ENCODE measurements around the gene ARHGAP27. TPM values are rescaled to one million over a fixed set of nuclear protein-coding genes. Genes with fewer than 3 reads are reported as not detected.

Gene ARHGAP27
- total RNA-seq, 4 donors from 2014 or later, result 194 to 489 (median 294) TPM

GRCh38 chr17:45384789-45385262, 47.8 kb downstream of the ARHGAP27 start:
- Histone ChIP-seq H3K4me1 (peaks cover 0 to 10% (median 0%) of the 10 kb centered on the region in 4 donors), H3K4me3 (no peak overlapping the region), H3K36me3 (no peaks in the 10 kb centered on the region), H3K9me3 (no peaks in the 10 kb centered on the region), H3K27me3 (peaks cover 3% of the 10 kb centered on the region), H3K27ac (no peak overlapping the region)
- in situ Hi-C loops (cut with MboI; ENCODE audit: low pct_ligation_motif_present in 1 of 4, low pct_unique_long_range_greater_than_20kb in 1 of 4, low sequenced_read_pairs in 3 of 4), result loop anchor here (5.0 to 10.0 kb wide), 5 partner anchors 103 to 170 kb away; no protein-coding TSS in a partner anchor
- DNase-seq, result no peak
- WGBS, 2 donors (ENCODE audit: low coverage in 1 of 2), result 85 to 100% methylated on average over 1 to 20 of the region's 20 CpGs
- intact Hi-C loops (cut with DNase I; ENCODE audit: low total_unique reads), result loop anchor here (1.0 to 5.0 kb wide), 3 partner anchors 63 to 164 kb away; partner anchors contain the start of gene FMNL1
- TF ChIP-seq EP300 (IDR thresholded peaks at IDR 0.05; ENCODE audit: low read depth) (no peak), POLR2A (IDR thresholded peaks at IDR 0.05) (no peak), CTCF (IDR thresholded peaks at IDR 0.05) (no peak), POLR2AphosphoS5 (IDR thresholded peaks at IDR 0.05) (no peak)

- Histone ChIP-seq H3K36me3 (no peaks in the 10 kb centered on the region), H3K27me3 (no peaks in the 10 kb centered on the region), H3K27ac (no peak overlapping the region), H3K4me3 (no peak overlapping the region), H3K9me3 (no peaks in the 10 kb centered on the region), H3K4me1 (peaks cover 0 to 10% (median 0%) of the 10 kb centered on the region in 4 donors)
- TF ChIP-seq CTCF (IDR thresholded peaks at IDR 0.05) (no peak), POLR2A (IDR thresholded peaks at IDR 0.05) (no peak), EP300 (IDR thresholded peaks at IDR 0.05; ENCODE audit: low read depth) (no peak), POLR2AphosphoS5 (IDR thresholded peaks at IDR 0.05) (no peak)
- 43 to 54% methylated on average over 3 to 7 of the region's 7 CpGs for WGBS, 2 donors (ENCODE audit: low coverage in 1 of 2)
- DNase-seq, result no peak
- in situ Hi-C loops (cut with MboI; ENCODE audit: low pct_ligation_motif_present in 1 of 4, low pct_unique_long_range_greater_than_20kb in 1 of 4, low sequenced_read_pairs in 3 of 4), result loop anchor here in 3 of 4 donors (5.0 to 10.0 kb wide), 4 partner anchors 102 to 169 kb away; no protein-coding TSS in a partner anchor
- intact Hi-C loops (cut with DNase I; ENCODE audit: low total_unique reads), result loop anchor here (2.0 kb wide), 1 partner anchor 163 kb away; the partner anchor contains the start of gene FMNL1
Observed at GRCh38 chr17:45384047-45384788, 48.5 kb downstream of the ARHGAP27 start.

- WGBS, 2 donors (ENCODE audit: low coverage in 1 of 2), result 33 to 74% methylated on average over 1 of the region's 1 CpG
- Histone ChIP-seq H3K4me3 (no peak overlapping the region), H3K36me3 (no peaks in the 10 kb centered on the region), H3K9me3 (no peaks in the 10 kb centered on the region), H3K27ac (no peak overlapping the region), H3K4me1 (peaks cover 0 to 10% (median 0%) of the 10 kb centered on the region in 4 donors), H3K27me3 (no peaks in the 10 kb centered on the region)
- no peak for DNase-seq
- in situ Hi-C loops (cut with MboI; ENCODE audit: low pct_ligation_motif_present in 1 of 4, low pct_unique_long_range_greater_than_20kb in 1 of 4, low sequenced_read_pairs in 3 of 4) (loop anchor here in 3 of 4 donors (5.0 to 10.0 kb wide), 4 partner anchors 101 to 168 kb away; no protein-coding TSS in a partner anchor), intact Hi-C loops (cut with DNase I; ENCODE audit: low total_unique reads) (no loop called here)
- no peak for TF ChIP-seq CTCF (IDR thresholded peaks at IDR 0.05)
- TF ChIP-seq POLR2A (IDR thresholded peaks at IDR 0.05), result no peak
- TF ChIP-seq EP300 (IDR thresholded peaks at IDR 0.05; ENCODE audit: low read depth), result no peak
- TF ChIP-seq POLR2AphosphoS5 (IDR thresholded peaks at IDR 0.05), result no peak
Observed at GRCh38 chr17:45383003-45383402, 49.7 kb downstream of the ARHGAP27 start.

GRCh38 chr17:45382226-45382625, 50.4 kb downstream of the ARHGAP27 start:
- intact Hi-C loops (cut with DNase I; ENCODE audit: low total_unique reads), result no loop called here
- WGBS, 2 donors (ENCODE audit: low coverage in 1 of 2), result 37 to 50% methylated on average over 3 of the region's 3 CpGs
- Histone ChIP-seq H3K27ac (no peak overlapping the region), H3K4me1 (peaks cover 0 to 10% (median 0%) of the 10 kb centered on the region in 4 donors), H3K36me3 (no peaks in the 10 kb centered on the region), H3K4me3 (no peak overlapping the region), H3K27me3 (no peaks in the 10 kb centered on the region), H3K9me3 (no peaks in the 10 kb centered on the region)
- no peak for DNase-seq
- no peak for TF ChIP-seq CTCF (IDR thresholded peaks at IDR 0.05)
- TF ChIP-seq EP300 (IDR thresholded peaks at IDR 0.05; ENCODE audit: low read depth), result no peak
- TF ChIP-seq POLR2A (IDR thresholded peaks at IDR 0.05), result no peak
- TF ChIP-seq POLR2AphosphoS5 (IDR thresholded peaks at IDR 0.05), result no peak
- in situ Hi-C loops (cut with MboI; ENCODE audit: low pct_ligation_motif_present in 1 of 4, low pct_unique_long_range_greater_than_20kb in 1 of 4, low sequenced_read_pairs in 3 of 4), result loop anchor here in 3 of 4 donors (5.0 to 10.0 kb wide), 4 partner anchors 100 to 167 kb away; no protein-coding TSS in a partner anchor
